Right ventricle myocardium superior (tissue), 1 donor: ENCODE data around the gene MCU. TPM values are rescaled to one million over a fixed set of nuclear protein-coding genes. Genes with fewer than 3 reads are reported as not detected.
"Not testable (repeated sequence)": the region's sequence is repeated elsewhere in the genome, so short reads cannot be mapped to it uniquely, and the experiment has no call there.

Source experiments
- ATAC-seq: fragments of 200-7000 bp; cut with Tn5 transposase; one replicate; pipeline ENCODE4 v1.9.1; 2020; ENCODE audit warnings: mild to moderate bottlenecking; ENCODE audit not compliant: poor library complexity
- DNase-seq: peaks from one replicate; pipeline ENCODE4 v3.0.0-alpha.2; 2020
- intact Hi-C: fragments of 100-400 bp; cut with DNase I; formaldehyde crosslinking; loops from one replicate; pipeline ENCODE4 v1.11.2; 2022
- total RNA-seq: library from RNA; stranded (reverse); fragmentation: NEBNext Ultra II Directional; extraction: Animal tissue kit (Norgen Biotek cat#: 25700); gene quantifications from one replicate; pipeline ENCODE4 v1.2.1, GENCODE V29; 2021
- donor health status: DM: no; HTN: yes; CAD: no; lungs with severe emphysema.

MCU gene
- total RNA-seq, 1 donor from 2014 or later: 11.3 TPM

DNA sequence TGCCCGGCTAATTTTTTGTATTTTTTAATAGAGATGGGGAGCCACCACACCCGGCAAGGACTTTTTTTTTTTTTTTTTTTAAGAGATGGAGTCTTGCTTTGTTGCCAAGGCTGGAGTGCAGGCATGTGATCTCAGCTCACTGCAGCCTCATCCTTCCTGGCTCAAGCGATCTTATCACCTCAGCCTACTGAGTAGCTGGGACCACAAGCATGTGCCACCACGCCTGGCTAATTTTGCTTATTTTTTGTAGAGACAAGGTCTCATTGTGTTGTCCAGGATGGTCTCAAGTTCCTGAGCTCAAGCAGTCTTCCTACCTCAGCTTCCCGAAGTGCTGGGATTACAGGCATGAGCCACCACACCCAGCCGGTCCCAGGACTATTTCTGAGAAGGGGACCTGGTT is 9.3 kb upstream of the MCU start:
- ATAC-seq: no peak
- intact Hi-C loops: no loop called here
- DNase-seq: no peak

DNA sequence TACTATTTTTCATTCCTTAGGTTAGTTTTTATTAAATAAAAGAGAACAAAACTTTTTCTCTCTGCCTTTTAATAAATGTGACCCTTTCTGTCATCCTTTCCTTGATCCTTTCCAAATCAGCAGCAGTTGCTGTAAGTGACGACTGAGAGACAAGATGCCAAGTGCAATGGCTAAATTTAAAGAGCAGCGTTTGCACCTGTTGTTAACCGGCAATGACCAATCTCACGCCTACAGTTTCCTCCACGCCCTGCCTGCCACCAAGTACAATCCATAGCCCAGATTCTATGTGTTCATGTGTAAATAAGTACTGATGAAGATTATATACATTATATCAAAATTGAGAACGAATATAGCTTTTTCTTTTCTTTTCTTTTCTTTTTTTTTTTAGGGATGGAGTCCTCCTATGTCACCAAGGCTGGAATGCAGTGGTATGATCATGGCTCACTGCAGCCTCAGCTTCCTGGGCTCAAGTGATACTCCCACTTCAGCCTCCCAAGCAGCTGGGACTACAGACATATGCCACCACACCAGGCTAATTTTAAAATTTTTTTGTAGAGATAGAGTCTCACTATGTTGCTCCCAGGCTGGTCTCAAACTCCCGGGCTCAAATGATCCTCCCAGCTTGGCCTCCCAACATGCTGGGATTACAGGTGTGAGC is 6.5 kb upstream of the MCU start:
- no peak for DNase-seq
- no peak for ATAC-seq

DNA sequence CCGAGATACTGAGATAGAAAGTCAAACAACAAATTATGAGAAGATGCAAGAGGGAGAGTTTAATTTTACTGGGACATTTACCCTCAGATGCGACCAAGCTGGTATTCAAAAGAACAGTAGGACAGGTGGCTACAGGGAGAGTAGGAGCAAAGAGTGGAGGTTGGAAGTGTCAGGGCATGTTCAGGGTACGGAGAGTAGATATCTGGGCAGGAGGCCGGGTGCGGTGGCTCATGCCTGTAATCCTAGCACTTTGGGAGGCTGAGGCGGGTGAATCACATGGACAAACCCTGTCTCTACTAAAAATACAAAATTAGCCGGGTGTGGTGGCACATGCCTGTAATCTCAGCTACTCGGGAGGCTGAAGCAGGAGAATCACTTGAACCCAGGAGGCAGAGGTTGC is 5.5 kb upstream of the MCU start:
- ATAC-seq, intact Hi-C loops, DNase-seq: not testable (repeated sequence)

More for the DNA sequence above, 6.5 kb upstream of the MCU start:
- intact Hi-C loops: no loop called here

DNA sequence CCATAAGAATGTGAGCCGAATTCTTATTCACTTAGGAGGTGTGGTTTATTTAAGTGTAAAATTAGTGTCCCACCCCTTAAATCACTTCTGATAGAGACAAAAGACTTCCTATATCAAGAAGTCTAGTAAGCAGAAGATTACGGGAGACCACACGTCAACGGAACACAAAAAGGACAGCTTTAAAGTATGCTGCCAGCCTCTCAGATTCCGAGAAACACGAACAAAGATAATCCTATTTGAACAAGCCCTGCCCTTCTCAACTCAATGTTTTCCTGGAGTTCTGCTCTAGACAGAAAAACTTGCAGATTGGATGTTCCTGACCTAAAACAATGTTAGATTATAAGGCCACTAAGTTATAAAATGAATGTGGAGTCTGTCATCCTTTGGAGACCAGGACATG is 4.9 kb upstream of the MCU start:
- DNase-seq (no peak), ATAC-seq (no peak)
- intact Hi-C loops: no loop called here

DNA sequence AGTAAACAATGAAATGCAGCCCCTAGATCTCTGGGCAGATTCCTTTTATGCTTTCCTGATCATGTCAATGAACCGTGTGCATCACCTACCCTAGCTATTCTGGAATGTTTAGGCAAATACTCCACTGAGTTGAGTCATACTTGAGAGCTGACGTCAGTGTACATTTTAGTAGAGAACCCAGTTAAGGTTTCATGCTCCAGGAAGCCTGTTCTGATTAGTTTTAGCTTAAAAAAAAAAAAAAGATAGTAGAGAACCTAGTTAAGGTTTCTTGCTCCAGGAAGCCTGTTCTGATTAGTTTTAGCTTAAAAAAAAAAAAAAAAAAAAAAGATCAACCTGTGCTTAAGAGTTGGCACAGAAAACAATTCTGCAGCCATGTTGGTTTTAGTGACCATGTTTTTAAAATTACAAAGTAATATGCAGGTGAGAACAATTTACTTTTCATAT is 3.7 kb upstream of the MCU start:
- no peak for ATAC-seq
- intact Hi-C loops: no loop called here
- DNase-seq: no peak

DNA sequence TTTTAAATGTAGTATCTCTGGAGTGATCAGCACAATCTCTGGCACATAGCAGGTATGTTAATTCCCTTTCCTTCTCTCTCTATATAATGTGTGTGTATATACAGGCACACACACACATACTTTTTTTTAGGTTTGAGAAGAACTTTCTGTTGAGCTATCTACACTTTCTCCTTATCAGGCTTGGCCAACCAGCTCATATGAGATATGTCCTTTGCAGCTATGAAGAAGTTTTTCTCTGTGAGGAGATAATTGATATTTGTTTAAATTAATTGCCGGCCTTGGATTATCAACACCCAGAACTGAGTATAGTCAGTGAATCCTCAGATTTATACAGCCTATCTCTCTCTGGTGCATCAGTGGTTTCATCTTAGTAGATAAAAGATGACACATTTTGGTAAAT is 2.3 kb upstream of the MCU start:
- DNase-seq (no peak), ATAC-seq (no peak)
- intact Hi-C loops: loop anchor here (5.0 to 10.0 kb wide), 2 partner anchors 143 to 315 kb away; no protein-coding TSS in a partner anchor

DNA sequence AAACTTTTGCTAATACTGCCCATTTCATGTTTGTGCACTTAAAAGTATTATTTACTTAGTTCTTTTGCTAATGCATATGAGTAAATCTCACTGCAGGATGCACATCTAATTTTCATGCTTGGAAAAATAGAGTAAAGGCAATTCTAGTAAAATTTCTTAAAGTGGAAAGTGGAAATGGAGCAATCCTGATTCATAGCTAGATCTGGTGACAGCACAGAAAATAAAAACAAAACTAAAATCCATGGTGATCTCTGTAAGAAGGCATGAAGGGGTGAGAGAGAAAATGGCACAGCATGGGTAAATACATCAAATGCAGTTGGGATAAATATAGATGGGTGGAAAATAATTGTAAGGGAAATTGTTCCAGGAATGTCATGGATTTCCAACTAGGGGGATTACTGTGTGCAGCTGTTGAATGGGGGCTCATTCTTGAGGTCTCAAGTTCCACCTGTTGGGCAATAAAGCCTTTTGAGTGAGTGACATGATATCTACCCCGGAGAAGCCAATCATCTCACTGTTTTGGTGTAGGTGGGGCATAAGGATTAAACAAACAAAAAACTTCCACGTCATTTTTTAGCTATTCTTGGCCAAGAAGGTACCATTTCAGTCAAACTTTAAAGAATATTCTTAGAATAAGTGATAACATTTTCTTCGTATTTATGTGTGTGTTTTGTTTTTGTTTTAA is 1.7 kb upstream of the MCU start:
- ATAC-seq: no peak
- DNase-seq: no peak
- intact Hi-C loops: loop anchor here (5.0 to 10.0 kb wide), 2 partner anchors 142 to 315 kb away; no protein-coding TSS in a partner anchor

DNA sequence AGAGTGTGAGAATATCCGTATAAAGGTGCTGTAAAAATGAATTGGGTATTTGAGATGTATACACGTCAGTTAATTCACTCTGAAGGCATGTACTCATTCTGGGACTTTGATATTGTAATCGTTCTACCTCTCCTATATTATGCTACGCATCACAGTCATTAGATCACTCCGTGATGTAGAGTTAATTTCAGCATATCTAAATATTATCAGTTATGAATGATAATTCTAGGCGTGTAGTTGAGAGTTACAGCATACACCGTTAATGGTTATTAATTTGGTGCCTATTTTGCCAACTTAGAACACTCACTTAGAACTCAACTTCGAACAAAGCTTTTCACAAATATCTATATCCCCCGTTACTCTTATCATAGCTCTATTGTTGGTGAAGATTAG is 477 bp upstream of the MCU start:
- DNase-seq (no peak), ATAC-seq (no peak)
- intact Hi-C loops: loop anchor here (5.0 to 10.0 kb wide), 2 partner anchors 141 to 317 kb away; no protein-coding TSS in a partner anchor

DNA sequence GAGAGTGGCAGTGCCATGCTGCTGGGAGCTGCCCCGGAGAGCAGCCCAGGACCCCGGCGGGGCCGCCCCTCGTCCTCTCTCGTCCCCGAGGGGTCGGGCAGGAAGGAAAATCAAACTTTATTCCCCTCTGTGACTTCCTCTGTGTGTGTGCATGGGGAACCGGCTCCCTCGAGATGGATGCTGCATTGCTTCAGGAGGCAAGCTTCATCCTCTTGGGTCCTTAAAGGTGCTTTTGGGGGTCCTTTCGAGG is 726 bp downstream of the MCU start:
- no peak for ATAC-seq
- intact Hi-C loops: loop anchor here (5.0 to 10.0 kb wide), 2 partner anchors 140 to 318 kb away; no protein-coding TSS in a partner anchor

DNA sequence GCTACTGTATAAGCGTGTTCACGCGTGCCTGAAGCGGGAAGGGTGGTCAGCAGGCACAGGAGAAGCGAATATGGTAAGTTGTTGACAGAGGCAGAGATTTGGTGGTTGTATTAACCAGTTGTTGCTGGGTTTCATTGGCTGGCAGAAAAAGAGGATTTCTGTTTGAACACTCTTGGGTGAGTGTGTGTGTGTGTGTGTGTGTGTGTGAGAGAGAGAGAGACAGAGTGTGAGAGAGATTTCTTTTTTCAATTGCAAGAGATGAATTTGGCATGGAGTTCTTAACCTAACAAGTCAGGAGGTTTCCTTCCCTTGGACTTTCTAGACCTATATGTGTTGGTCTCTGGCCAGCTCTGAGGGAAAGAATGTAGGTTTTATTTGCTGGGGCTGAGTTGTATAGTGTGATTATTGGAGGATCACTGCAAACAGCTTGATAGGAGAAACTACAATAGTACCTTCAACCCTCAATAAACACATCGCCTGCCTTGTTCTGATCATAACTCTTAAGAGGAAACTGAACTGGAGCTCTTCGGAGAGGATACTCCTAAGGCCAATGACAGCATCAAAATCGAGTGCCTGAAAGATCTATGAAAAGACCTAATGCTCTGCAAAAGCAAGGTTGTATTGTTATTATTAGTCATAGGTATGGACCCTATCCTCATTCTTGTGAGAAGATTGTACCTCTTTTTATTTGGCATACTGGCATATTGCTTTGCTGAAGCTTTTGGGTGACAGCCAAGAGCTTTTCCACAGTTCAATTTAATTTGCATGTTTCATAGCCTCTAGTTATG is 1.2 kb downstream of the MCU start:
- no peak for ATAC-seq
- DNase-seq: no peak
- intact Hi-C loops: loop anchor here (5.0 to 10.0 kb wide), 2 partner anchors 139 to 318 kb away; no protein-coding TSS in a partner anchor

More for the DNA sequence above, 726 bp downstream of the MCU start:
- no peak for DNase-seq

DNA sequence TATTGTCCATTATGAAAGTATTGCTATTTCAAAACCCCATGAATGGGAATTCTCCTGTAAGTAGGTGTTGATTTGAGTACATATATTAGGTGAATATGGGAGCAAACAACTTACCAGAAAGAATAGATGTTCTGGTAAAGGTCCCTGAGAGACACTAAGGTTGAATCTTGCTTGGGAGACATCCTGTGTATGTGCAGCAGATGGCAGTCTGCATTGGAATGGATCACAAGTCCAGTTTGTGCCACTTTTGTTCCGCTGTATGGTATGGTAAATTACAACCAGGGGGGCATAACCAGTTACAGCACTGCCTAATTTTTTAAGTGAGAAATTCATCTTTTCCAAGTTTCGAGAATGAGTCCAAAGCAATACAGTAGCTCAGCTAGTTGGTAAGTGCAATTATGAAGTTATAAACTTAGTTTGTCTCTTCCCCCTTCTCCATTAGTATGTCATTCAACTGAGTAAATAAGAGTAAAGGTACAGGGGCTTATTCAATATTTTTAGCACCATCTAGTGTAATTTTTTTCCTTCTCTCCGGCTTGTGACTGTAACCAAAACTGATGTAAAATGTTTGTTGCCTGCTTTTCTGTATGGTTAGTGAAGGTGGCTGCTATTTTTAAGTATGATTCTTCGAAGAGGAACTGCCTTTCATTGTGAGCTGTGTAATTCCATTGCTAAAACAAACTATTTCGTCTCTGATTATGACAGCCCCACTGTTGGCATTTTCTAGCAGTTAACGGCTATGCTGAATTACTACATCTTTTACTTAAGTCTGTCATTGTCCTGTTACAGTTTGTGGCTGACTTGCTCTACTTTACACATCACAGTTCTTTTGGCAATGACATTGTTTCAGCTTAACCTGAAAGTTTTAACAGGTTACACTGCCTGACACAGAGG is 2.8 kb downstream of the MCU start:
- DNase-seq: no peak
- no peak for ATAC-seq
- intact Hi-C loops: loop anchor here (5.0 to 10.0 kb wide), 2 partner anchors 138 to 320 kb away; no protein-coding TSS in a partner anchor

DNA sequence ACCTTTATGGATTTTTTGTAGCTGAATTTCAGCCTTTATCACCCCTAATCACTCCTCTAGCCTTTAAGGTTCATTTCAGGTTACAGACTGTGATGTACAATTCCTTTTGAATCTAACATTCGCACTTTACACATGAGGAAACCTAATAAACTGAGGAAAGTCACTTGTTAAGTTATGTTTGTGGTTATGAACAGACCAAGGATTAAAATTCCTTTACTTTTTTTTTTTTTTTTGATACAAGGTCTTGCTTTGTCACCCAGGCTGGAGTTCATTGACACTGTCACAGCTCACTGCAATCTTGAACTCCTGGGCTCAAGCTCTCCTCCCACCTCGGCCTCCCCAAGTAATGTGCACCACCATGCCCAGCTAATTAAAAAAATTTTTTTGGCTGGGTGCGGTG is 3.6 kb downstream of the MCU start:
- intact Hi-C loops: loop anchor here (10.0 kb wide), 1 partner anchor 321 kb away; no protein-coding TSS in a partner anchor
- DNase-seq (no peak), ATAC-seq (no peak)

DNA sequence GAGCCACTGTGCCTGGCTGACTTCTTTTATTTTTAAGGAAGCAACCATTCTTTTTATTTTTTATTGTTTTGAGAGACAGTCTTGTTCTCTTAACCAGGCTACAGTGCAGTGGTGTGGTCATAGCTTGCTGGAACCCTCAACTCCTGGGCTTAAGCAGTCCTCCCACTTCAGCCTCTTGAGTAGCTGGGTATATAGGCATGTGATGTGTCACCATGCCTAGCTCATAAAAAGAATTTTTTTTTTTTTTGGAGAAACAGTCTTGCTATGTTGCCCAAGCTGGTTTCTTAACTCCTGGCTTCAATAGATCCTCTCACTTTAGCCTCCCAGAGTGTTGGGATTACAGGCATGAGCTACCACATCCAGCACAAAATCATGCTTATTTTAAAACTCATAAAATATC is 5.8 kb downstream of the MCU start:
- DNase-seq (no peak), ATAC-seq (no peak)
- intact Hi-C loops: loop anchor here (10.0 kb wide), 1 partner anchor 323 kb away; no protein-coding TSS in a partner anchor

DNA sequence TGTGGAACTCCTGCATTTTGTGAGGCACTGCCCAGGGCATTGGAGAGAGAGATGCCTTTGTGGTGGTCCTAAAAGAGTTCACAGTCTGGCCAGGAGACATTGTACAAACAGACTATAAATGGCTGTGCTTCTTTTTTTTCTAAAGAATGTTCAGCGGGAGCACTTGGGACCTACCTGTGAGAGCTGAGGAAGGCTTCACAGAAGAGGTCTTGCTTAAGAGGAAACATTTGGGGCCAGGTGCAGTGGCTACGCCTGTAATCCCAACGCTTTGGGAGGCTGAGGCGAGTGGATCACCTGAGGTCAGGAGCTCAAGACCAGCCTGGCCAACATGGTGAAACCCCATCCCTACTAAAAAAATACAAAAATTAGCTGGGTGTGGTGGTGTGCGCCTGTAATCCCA is 10.5 kb downstream of the MCU start:
- DNase-seq, ATAC-seq, intact Hi-C loops: not testable (repeated sequence)

DNA sequence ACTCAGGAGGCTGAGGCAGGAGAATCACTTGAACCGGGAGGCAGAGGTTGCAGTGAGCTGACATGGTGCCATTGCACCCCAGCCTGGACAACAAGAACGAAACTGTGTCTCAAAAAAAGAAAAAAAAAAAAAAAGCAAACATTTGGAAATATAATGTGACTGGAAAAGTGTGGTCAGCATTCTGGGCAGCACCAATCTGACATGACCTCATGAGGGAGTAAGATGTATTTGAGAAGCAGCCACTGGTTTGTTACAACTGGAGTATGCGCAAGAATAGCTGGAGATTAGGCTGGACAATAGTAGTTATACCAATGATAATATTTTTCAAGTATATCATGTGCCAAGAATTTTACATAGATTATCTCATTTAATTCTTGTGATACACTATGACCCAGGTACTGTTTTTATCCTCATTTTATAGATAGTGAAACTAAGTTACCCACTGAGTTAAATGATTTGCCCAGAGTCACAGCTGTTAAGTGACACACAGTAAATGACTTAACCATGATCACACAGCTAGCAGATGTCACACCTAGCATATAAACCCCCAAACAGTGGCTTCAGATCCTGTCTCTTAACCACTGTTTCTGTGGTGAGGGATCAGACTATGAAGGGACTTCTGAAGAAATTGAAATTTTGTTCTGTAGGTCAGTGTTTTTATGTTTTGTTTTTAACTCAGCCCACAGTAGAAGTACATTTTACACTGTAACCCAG is 11.1 kb downstream of the MCU start:
- no peak for ATAC-seq
- DNase-seq: no peak
- intact Hi-C loops: no loop called here

DNA sequence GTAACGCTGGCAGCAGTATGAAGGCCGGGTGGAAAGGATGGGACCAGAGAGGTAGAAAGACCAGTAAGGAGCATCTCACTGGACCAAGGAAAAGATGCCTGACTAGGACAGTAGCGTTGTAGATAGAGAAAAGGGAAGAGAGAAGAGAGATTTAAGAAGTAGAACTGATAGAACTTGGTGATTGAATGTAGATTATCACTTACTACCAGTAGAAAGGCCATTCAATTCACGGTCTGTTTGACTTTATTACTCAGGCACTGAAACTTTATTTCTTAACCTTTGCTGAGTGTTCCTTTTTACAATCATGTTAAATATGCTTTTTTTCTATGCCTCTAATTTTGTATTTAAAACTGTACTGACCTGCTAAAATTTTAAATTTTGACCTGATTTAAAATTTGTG is 12.2 kb downstream of the MCU start:
- DNase-seq: no peak
- intact Hi-C loops: no loop called here
- ATAC-seq: no peak

DNA sequence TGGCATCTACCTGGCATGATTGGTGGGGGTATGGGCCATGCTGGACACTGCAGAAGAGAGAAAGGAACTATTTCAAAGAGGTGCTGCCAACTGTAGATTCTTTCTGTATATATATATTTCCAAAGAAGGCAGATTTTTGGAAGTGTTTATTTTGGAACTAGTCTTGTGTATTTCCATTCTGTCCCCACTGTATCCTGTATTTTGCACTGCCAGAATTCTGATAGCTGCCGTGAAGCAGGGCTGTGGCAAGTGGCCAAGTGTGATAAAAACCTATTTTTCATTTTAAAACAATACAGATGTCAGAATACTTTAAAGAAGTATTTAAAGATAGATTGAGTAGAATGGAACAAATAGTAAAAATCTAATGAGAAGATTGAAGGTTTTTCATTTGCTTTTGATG is 17.1 kb downstream of the MCU start:
- ATAC-seq (no peak), DNase-seq (no peak)
- intact Hi-C loops: no loop called here

DNA sequence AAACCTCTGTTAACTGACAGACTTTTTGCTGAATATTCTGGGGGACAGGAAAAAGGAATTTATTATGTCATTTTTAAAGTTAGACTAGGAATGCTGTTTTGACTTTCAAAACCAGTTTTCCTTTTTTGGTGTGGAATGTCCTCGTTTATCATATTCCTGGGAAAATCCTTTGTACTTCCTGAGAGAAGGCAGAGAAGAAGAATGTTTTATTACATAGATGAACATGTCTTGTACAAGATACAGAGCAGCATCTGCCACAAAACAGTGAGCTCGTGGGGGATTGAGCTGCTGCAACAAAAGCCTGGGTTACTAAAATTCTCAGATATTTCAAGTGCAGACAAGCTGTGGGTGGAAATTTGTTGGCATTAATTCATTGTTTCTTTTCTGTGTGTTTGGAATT is 20.2 kb downstream of the MCU start:
- no peak for ATAC-seq

More for the DNA sequence above, 20.2 kb downstream of the MCU start:
- no peak for DNase-seq
- intact Hi-C loops: no loop called here
